COR-L47 (cell line): ENCODE results near the gene PUDP.
A peak's percentile ranks its signal among the peaks of the same experiment; 100 is the strongest.
"Not testable (repeated sequence)": the region's sequence is repeated elsewhere in the genome, so short reads cannot be mapped to it uniquely, and the experiment has no call there.

Experiments
- DNase-seq: peaks from one replicate; lab custom pipeline; 2025; lab: John Stamatoyannopoulos, UW

PUDP gene

DNA sequence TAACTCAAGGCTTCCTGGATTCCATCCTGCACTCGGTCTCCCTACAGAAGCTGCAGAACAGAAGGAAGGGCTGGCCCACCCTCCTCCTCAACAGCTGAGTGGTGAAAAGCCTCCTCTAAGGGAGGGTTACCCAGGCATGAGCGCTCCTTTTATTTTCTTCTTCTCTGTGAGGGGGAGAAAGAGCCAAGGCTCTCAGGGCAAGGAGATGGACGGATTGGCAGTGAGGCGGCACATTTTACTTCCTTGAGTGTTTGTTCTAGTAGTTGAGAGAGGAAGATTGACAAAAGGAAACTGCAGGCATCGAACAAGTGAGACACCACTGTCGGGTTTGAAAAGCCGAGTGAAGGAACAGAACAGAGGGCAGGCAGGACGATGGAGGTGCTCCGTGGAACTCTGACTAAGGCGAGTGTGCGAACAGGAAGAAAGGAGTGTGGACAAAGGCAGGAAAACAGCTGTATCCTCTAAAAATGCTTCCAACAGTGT lies 38.9 kb downstream of the PUDP start:
- DNase-seq, result no peak

DNA sequence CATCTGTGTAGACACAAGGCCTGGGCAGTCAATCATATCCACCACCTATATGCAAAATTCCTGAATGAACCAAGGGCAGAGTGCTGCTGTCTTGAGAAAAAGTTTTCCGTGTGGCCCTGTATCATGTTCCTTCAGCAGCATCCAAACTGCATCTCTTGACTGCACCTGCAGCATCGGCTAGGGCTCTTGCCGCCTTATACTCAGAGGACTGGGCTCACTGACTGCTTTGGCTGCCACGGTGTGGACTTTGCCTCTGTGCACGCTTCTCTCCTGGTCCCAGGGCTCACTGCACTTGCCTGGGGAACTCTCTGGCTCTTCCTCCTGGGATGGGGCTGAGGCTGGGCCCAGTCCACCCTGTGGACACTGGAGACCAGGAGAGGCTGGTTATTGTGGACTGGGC lies 39.9 kb downstream of the PUDP start:
- DNase-seq, result no peak

DNA sequence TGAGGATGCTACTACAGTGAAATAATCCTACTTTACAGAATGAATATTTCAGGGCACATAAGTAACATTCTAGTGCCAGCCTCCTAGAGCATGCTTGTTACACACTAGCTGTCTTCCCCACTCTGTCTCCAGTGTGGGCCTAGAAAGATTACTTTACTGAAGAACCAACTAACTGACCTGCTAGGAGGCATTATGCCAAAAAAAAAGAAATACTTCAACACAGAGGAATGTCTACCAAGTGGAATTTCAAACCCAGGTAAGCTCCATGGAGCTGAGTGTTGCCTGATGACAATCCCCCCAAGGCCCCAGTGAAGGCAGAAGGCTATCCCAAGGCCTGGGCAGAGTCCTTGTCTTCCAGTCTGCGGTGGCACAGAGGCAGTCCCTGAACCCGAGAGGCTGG lies 41.3 kb downstream of the PUDP start:
- DNase-seq, result no peak

DNA sequence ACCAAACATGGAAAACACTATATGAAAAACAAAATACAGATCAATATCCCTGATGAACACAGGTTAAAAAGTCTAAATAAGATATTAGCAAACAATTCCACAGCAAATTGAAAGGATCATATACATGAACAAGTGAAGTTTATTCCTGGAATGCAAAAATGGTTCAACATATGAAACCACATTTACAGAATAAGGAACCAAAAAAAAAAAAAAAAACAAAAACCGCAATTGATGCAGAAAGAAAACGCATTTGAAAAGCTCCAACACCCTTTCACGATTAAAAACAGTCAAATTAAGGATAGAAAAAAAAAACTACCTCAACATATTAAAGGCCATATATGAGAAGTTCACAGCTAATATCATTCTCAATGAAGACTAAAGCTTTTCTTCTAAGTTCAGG lies 45.8 kb downstream of the PUDP start:
- DNase-seq, result no peak

DNA sequence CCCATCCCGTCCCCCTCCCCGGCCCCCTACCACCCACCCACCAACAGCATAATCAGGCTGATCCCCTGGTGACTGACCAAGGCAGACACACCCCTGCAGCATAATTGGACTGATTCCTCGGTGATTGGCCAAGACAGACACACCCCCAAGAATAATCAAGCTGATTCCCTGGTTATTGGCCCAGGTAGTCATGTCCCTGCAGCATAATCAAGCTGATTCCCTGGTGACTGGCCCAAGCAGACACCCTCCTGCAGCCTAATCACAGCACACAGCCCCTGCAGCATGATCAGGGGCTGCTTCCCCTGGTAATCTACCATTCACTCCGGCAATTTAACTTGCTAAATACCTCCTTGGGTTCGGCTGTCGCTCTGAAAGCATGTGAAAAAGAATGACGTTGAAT lies 47.9 kb downstream of the PUDP start:
- no peak for DNase-seq

DNA sequence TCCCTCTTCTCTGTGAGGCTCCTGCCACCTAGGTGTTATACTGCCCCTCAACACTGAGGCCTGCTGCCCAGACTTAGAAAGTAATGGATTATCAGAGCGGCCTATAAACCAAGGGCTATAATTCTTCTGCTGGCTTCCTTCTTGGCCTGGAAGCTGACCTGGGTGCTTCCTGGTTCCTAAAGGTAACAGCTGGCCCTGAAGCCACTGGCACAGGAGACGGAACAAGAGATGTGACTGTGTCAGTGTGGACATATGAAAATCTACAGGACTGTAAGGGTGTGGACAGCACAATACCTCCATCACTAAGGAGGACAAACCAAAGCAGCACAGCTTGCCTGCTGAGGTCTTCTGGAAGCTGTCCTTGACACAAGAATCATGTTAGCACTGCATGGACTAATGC lies 52.3 kb downstream of the PUDP start:
- DNase-seq, result not testable (repeated sequence)

DNA sequence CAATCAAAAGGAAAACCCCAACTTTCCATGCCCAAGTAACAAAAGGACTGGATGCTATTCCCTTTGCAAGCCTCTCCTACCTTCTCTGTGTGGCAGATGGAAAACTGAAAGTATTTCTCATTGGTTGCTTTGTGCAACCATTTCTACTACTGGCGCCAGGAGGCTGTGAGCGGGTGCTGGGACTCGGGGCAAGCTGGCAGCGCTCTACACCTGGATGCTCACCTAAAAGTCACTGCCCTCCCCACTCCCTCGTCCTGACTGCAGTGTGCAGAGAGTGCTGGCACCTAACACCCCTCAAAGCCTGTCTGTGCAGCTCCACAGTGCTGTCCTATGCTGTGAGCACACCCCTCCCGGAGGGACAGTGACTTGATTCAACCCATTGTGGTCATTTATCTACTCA lies 54.6 kb downstream of the PUDP start:
- DNase-seq, result no peak

DNA sequence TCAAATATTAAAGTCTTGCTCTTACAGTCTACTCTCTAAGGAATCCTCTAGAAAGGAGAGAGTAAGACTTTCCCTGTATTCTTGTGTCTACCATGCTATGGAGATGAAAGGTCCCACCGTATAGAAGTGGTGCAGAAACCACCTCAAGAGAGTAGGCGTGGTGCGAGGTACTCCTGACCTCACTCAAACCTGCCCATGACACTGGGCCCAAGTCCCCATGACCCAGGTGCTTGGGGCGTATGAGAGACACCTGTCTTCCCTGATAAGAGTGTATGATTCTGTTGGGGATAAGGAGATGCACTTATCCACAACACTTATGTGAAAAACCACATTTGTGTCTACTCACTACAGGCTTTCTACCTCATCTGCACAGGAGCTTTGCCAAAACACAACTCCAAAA lies 55.4 kb downstream of the PUDP start:
- no peak for DNase-seq

DNA sequence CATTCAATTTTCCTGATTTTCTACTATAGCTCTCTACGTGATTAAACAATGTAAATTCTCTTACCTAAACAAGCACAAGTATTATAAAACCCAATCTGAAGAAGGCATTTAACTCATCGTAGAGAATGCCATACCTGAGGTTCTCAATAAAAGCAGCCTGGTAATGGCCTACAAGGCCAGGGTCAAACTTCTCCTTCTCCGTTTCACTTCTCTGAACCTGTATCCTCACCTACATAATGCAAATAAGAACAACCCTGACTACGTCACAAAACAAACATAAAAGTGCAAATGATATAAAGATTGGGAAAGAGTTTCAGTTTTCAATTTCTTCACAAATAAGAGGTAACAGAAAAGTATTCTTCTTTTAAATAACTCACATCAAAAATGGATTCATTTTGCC lies 56.0 kb downstream of the PUDP start:
- DNase-seq, result no peak

DNA sequence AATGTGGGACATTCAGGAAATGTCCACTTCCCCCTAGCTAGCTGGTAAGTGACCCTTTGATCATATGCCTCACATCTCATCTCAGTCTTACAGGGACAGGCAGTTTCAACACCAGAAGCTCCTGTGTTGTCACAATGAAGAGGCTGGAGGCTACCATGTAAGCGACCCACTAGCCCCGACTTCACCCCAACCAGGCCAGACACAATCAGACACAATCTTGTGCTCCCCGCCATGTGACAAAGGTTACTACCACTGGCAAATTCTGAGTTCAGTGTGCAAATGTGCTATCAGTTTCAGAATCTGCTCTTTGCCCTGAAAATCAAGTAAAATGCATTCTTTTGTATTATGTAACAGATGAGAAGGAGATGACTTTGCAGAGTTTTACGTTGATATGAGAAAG lies 57.3 kb downstream of the PUDP start:
- no peak for DNase-seq

DNA sequence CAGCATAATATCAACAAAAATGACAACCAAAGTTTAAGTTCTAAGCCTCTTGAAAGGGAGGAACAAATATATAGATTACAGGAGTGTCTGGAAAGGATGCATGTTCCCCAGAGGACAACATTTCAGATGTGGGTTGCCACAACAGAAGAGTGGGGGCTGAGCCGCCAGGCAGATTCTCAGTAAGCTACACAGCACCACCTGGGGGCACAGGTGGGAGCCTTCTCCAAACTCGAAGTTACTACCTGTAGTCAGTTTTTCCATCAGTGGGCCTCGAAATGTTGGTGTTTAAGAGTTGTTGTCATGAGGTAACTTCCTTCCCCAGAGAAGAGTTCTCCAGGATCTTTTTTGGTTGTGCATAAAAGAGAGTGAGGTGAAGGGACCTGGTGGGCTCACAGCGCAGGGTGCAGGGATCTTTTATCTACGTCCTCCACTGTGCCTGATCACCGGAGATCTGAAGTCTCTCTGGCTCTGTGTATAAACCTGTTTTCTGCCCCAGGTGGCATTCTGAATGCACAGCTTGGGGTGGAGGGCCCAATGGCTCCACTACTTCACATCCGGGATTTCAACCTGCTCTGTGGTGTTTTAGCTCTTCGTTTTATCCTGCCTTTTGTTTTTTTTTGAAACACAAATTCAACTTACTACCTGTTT lies 58.9 kb downstream of the PUDP start:
- DNase-seq, result peak; percentile 4

DNA sequence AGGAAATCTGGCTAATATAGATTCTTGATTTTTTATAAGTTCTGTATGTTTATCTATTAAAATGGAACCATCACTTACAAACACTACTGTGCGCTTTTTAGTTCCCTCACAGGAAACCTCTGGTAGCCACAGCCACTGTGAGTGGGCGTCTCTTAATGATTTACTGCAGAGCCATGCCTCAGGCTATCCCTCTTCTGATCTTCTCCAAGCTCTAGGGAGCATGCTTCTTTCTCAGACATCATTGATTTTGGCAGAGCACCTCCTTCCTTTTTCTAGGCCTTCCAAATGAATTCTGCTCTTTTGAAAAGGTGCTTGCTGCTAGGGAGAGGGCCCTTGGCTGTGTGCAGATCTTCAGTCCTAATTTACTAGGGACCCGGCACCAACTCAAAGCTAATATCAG lies 61.6 kb downstream of the PUDP start:
- no peak for DNase-seq

DNA sequence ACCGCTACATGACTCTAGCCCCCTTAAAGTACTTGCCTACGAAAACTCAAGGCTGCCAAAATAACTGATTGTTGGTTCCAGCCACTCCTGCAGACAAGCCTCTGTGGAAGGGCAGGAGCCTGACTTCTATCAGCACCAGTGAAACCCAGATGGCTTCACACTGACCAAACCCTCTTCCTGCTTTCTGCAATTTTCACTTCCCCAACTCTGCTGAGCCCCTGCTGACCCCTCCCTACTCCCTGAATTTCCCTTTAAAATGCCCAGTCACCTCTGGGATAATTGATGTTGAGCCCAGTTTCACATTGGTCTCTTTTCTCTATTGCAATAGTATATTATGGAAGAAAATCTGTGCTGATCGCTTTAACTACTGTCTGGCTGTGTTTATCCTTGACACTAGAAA lies 62.1 kb downstream of the PUDP start:
- no peak for DNase-seq

DNA sequence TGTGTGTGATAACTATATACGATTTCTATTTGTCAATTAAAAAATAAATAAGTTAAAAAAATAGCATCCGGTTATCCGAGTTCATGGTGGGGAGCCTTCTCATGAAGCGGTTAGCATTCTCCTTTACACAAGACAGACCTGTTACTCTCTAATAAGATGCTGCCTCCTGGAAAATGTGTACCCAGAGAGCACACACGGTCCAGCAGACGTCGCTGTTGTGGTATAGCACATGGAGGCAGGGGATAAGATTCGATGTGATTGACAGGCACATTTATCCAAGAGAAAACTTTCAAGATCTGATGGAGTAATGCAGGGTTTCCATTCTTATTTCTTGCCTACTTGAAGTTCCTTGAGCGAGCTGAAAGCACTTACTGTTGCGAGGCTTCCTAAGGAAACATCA lies 63.1 kb downstream of the PUDP start:
- DNase-seq, result no peak

DNA sequence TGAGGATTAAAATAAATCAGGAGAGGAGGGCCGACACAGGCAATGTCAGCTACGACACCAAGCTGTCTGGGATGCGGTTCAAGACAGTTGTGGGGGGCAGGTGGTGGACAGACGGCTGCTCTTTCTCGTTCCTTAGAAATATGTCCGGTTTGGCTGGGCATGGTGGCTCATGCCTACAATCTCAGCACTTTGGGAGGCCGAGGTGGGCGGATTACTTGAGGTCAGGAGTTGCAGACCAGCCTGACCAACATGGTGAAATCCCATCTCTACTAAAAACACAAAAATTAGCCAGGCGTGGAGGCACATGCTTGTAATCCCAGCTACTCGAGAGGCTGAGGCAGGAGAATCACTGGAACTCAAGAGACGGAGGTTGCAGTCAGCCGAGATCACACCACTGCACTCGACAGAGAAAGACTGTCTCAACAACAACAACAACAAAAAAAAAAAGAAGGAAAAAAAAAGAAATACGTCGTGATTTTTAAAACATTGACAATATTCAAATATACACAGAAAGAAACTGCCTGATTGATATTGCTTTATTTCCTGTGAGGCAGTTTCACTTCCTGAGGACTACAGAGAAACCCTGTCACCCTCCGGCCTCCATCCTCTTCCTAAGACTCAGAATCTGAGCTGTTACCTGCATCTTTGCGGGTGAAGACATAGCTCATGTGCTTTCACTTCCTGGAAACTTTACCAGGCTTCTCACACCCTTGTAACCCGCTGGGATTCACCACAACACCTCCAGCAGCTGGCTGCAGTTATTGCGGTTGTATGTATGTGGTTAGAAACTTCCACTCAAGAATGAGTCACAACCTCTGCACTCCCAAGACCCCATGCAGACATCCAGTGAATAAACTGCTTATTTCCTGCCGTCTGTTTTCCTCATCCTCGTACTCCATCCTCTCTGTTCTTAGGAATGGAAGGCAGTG lies 64.2 kb downstream of the PUDP start:
- DNase-seq, result no peak

DNA sequence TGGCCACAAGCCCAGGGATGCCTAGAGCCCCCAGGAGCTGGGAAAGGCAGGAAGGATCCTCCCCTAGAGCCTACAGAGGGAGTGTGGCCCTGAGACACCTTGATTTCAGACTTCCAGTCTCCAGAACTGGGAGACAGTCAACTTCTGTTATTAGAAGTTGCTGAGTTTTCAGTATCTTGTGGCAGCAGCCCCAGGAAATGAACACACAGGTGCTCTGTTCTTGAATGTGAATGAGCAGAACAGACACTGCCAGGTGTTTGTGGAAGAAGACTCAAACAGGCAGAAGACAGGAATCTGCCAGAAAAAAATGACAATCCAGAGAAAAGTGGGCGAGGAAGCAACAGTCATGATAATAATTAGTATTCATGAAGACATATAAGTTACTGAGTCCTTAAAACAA lies 64.9 kb downstream of the PUDP start:
- DNase-seq, result no peak

DNA sequence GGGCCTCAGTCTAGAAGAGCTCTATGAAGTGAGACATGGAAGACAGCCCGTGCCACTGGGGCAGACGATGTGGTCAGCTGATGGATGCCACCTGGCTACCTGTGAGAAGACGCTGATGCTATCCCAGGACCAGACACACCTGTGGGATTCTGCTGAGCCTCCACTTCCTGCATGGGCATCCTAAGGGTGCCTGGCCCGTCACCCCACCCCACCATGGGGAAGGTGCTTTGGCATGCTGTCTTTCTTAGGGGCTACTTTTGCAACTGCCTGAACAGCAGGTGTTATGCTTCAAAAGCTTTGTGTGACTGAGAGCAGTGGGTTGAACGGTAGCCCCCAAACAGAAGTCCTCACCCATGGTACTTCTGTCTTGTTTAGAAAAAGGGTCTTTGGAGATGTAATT lies 65.4 kb downstream of the PUDP start:
- no peak for DNase-seq

DNA sequence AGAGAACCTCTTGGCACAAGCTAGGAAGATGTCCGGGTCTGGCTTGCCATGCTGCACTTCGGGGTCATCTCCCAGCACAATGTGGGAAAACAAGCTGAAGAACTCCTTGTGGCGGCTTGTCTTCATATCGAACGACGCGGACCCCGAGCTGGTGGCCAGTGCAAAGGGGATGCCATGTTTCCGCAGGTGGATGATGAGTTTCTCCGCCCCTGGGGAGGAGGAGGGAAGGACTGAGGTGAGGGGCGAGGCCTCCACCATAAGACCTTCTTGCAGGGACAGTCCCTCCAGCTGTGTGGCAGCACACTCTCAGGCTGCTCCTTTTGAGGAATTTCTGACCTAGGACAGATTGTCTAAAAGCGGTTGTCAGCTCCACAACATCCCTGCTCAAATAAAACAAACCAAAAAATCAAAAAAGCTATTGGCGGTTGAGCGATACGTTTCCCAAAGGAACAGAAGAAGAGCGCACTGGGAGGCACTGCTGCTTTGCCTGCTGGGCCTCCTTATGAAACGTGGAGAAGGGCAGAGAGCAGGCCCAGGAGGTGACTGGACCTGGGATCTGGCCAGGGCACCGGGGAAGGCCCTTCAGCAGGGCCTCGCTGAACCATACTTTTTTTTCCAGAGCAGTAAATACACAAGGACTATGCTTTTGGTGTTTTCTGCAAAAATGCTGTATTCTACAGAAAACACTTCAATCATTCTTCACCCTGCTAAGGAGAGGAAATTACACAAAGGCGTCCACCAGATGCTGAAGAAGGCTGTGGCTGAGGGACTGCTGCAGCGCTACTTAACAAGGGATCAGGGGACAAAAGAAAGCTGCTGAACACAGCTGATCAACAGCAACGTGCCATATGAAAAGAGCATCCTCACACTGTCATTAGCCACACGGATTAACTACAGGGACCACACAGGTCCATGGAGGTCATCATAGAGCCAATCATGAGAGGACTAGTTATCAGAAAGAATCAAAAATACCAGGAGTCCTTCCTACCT lies 70.4 kb downstream of the PUDP start:
- no peak for DNase-seq

DNA sequence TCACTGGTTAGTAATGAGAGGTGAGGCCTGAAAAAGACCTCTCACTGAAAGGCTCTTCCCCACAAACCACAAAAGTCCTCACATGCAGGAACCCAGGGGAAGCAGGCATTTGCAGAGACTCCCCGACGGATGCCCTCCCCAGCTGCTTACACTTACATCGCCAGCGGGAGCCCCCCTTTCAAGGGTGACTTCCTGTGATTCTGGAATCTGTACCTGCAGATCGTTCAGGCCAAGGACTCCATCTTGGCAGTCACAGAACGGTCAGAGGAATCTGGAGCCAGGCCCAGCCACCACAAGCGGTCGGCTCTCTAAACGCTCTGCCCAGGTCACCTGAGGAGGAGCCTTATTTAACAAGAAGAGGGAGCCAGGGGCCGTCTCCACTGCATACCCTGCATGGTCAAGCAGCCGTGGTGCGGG lies 71.7 kb downstream of the PUDP start:
- no peak for DNase-seq

DNA sequence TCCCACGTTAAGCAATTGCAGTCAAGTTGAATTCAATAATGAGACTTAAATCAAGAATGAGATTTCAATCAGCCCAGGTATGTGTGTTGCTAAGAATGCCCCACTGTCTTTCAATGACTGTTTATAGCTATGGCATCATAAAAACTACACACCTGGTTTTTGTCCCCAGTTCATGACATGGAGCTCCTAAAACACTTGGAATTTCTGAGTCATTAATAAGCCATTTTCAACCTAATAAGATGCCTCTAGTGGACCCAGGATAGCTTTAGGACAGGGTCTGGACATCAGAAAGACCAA lies 73.1 kb downstream of the PUDP start:
- no peak for DNase-seq

DNA sequence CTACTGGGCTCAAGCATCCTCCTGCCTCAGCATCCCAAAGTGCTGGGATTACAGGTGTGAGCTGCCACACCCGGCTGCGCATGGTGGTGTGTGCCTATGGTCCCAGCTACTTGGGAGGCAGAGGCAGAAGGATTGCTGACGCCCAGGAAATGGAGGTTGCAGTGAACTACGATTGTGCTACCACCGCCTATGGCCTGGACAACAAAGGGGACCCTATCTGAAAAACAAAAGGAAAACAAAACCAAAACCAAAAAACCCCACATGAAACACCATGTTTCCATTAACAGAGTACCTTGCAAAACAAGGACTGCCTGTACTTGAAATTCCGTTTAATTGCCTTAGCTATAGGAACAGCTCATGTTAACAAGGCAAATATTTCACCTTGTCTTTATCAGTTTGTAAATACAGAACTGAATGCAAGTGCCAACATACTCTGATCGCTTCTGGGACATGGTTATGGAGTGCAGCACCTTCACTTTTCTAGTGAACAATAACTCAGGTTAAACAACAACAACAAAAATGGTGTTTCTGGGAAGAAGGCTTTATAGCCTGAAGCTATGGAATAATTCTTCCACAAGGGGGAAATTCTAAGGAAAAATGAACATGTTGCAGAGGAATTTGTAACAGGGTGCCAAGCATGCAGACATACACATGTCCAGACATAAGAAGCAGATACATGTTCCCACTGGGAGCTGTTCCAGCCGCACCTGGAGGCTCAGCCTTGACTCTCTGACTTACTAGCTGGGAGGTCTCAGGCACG lies 73.6 kb downstream of the PUDP start:
- no peak for DNase-seq

DNA sequence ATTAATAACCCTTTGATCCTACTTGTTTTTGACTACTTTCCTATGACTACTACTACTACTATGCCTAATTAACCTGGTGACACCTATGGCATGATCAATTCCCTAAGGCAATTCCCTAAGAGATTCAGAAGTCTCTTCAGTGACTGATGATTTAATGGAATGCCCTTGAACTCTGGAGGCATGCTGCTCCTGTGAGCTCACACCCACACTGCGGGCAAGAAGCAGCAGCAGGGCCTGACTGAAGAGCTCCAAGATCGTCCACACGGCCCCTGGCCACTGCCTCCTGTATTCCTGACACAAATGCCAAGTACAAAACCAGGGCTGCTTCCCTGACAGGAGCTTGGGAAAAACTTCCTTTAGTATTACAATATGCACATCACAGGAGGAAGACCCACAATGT lies 74.6 kb downstream of the PUDP start:
- DNase-seq, result no peak
